HK-2 (cell line): ENCODE data around the gene CYRIA.

Experiments used
- DNase-seq: peaks from one replicate; pipeline ENCODE4 v3.0.0-alpha.2; 2018; ENCODE audit not compliant: unreplicated experiment

The CYRIA gene

DNA sequence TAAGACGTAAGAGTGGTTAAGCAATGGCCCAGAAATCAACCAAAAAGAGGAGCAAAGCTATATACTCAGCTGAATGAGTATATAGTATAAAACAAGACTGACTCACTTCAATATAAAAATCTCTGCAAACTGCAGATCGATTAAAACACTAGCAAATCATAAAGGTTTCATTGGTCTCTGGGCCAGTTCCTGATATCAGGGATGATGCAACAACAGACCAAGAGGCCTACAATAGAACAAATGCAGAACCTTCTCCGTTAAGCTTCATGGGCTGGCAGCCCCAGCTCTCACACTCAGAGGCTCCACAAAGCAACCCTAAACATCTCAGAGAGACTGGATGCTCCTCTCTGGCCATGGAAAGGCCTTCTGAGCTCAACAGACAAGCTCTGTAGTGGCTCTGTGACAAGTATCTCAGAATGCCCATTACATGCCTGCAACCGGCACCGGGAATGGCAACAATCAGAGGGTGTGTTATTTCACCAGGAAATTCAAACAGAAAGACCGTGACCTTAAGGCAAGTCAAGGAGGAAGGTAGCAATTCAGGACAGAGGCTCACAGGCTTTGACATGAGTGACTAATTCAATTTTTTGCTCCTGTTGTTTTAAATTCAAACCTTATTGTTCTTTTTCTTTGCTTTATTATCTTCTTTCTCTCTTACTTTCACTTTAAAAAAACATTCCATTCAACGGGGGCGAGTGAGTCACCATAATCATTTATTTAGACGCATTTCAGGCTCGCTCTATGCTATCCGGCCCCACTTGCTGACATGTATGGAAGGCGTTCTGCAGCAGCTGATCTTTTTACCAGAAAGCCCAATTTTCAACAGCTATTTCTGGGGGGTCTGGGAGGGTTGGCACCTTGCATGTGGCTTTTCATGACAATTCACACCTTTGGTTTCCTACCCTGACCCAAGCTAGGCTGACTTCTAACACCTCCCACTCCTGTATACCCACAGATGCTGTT lies 15.1 kb downstream of the CYRIA start:
- DNase-seq = no peak

DNA sequence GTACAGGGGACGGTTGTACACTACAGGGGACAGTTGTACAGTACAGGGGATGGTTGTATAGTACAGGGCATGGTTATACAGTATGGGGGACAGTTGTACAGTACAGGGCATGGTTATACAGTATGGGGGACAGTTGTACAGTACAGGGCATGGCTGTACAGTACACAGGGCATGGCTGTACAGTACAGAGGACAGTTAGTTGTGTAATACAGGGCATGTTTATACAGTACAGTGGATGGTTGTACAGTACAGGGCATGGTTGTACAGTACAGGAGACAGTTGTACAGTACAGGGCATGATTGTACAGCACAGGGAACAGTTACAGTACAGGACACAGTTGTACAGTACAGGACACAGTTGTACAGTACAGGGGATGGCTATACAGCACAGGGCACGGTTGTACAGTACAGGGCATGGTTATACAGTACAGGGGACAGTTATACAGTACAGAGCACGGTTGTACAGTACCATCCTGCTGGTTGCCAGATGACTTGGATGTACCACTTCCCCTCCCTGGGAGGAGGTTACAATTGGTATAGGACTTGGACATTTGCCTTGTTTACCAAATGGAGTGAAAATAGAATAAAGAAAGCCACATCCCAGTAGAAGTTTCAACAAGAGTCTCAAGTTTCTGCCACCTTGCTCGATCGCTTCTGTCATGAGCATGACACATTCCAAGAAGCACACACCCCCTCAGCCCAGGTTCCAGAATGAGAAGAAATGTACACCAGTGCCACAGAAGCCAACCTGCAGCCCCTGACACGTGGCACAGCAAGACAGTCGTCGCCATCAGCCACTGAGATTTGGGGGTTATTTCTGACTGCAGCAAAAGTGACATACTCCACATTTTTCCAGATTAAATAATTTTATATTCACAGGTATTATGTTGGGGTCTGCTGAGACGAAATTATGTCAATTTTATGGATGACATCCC lies 16.0 kb downstream of the CYRIA start:
- no peak for DNase-seq

DNA sequence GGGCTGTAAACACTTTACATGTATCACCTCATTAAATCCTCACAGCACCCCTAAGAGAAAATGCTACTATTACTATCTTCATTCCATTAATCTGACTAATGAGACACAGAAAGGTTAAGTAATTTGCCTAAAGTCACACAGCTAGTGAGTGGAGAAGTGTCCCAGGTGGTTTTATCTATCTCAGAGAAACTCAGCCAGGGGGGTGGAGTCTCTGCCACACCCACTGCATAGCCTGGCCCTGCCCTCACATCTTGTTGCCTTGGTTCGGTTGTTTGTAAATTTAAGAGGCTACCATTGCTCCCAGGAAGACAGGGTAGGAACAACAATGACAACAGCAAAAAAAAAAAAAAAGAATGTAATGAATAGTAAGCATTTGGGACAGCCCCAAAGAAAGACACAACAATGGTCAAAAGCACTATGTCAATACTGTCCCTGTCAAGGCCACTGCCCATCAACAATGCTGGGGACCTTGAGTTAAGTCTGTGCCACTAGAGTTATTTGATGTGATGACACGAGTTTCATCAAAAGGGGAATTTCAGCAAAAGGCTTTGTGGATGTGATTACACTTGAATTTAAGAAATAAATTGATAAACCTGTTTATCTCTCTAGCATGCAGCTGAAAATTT lies 17.5 kb downstream of the CYRIA start:
- DNase-seq = no peak

DNA sequence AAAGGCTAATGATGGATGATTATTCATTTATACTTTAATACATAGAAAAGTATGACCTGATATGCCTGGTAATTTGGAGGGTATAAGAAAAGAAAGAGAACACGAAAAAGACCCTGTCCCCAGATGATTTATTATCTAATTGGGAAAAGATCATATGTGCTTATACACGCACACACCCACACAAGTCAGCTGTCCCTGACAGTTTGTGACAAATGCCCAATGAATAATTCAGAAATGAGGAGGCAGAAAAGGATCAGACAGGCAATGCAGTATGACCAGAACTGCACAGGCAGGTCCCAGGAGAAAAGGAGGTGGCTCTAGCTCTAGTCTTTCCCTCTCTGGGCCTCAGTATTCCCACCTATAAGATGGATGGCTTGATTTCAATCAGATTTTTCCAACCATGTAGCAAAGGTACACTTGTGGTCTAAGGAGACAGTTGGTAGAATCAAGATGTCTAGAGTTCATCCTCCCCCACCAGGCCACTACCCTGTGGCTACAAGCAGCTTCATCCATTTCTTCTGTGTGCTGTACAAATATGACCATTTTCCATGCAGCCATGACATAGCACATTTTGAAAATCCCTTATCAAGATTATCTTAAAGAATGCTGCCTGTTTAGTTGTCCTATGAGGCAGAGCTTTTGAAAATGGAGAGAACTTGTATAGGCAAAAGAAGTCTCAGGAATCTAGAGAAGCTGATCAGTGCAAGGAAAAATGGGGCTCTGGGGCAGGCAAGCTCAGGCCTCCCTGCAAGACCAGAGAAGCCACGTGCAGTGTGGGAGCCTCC lies 19.7 kb downstream of the CYRIA start:
- no peak for DNase-seq

DNA sequence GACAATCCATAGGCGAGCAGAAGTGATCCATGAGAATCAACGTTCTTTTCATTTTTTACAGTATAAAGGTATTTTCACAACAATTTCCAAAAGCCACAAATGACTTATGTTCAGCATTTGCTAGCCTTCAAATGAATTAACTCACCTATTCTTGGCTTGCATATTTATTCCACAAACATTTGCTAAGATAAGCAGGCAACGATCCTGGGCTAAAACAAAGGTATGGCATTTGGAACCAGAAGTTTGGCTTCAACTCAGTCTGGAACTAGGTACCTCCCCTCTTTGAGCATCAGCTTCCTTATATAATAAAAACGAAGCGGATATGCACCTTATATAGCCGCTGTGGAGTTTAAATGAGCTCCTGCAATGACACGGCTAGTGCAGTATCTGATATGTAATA lies 20.5 kb downstream of the CYRIA start:
- no peak for DNase-seq

DNA sequence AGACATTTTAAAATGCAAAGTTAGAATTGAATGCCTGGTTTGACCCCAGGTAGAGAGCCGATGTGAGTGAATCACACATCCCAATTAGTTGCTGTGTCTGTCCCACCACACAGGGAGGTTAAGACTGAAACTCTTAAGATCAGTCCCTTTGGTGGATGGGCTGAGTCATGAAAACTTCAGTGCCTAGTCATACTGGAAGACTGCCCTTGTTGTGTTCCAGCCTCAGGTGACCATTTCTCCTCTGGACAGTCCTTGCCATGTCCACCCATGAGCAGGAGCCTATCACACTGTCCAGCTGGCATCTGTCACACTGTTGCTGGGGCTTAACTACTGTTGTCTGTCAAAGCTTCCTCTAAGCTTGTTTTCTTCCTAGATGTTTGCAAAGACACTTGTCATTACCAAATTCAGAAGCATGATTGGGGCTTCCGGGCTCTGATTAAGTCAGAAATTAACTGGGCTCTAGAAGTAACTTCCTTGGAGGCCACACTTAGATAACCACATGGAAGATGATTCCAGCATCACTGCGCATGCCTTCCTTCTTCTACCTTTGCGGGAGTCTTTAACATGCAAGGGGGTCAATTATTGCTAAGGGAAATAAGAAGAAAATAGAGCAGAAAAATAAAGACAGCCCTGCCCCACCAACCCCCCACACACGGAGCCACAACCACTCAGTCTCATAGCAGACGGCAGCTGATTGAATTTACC lies 21.3 kb downstream of the CYRIA start:
- DNase-seq = no peak

DNA sequence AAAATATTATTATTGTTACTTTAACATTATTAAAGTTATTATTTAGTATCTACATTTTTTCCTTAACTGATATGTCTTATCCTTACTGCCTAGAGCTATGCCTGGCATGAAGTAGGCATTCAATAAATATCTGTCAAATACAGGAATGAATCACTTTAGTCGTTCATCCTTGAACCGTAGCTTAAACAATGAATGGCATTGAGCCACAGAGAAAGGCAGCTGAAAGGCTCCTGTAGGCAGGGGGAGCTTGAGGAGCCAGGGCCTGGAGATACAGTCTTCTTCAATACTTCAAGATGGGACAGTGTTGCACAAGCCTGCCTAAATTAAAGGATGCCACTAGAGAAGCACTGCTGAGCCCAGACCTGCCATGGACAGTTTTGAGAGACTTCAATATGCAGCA lies 22.5 kb downstream of the CYRIA start:
- no peak for DNase-seq

DNA sequence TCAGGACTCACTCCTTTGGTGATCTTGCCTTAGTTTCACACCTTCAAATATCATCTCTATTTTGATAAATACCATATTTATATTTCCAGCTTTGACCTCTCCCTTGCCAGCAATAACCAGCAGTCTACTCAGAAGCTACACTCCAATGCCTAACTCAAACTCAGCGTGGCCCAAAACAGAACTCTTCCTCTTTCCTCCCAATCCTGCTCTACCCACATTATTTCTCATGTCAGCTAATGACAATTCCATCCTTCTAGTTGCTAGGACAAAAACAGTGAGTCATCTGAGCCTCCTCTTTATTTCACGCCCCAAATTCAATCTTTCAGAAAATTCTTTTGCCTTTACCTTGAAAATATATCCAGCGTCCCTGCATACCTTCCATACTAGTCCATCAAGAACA lies 23.5 kb downstream of the CYRIA start:
- no peak for DNase-seq

DNA sequence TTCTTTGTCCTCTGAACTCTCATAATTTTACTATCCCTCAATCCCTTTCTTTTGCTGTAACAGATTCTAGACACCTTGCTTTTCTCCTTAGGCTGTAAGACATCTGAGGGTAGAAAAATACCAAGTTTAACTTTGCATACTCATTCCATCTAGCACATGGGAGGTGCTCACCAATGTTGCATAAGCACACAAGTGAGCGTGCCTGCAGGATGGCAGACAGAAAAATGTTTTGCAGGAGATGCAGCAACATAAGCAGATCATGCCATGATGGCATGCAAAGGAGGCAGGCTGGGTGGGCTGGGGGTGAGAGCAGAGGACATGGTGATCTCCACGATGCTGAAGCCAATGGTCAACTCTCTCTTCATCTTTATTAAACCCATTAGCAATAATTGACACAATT lies 24.1 kb downstream of the CYRIA start:
- no peak for DNase-seq

DNA sequence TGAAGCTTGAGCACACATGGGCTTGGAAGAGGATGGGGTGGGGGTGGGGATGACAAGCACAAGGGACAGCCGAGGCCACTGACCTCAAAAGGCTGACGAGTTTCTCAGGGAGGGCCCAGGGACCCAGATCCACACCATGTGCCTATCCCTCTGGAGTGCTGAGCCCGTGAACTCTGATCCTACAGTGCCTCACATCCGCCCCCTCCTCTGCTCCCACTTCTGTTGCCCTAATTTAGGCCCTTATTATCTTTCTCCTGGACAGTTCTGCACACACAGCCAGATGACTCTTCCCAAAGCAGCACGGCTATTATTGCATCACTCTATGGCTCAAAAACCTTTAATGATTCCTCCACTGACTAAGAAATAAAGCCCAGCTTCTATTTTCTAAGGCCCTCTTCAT lies 24.8 kb downstream of the CYRIA start:
- DNase-seq = no peak

DNA sequence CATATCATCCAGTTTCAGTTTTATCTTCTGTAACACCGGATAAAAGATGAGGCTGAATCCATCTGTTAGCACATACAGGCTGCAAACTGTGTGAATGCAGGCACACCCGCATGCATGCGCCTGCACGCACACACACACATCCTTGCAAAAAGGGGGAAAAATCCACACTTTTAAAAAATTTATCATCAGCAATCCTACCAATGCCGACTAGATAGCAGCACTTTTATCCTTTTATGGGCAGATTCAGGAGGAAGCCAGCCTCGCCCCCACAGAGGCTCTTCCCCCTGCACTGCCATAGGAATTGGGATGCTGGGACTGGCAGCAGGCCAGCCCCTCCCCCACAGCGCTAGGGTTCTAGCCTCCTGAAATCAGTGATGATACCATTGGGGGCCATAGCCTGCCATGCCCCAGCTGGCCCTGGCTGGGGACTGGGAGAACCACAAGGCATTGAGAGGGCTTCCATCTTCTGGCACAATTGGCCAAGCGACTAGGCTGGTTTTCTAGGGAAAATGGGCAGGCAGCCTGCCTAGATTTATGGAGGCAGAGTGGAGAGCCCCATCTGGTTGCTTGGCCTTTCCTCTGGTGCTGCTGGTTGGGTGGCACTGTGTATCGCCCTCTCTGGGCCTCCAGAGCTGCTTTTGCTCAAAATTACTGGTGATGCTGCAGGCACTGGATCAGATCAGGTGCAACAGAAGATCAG lies 25.5 kb downstream of the CYRIA start:
- DNase-seq = no peak

DNA sequence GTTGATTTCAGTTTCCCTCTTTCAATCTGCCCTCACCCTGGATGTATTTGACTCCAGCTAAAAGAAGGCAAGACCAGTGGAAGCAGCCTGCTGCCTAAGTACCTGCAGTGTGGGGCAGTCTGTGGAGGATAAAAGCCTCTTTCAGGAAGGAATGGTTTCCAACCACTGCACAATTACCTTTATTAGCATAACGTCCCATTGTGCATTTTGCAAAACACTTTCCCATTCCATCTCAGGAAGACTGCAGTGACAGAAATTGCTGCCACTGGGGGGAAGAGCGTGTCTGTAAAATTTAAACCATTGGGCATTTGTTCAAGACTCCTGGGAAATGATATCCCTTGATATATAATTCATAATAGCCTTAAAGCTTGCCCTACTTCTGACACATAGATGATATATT lies 26.2 kb downstream of the CYRIA start:
- DNase-seq = no peak

DNA sequence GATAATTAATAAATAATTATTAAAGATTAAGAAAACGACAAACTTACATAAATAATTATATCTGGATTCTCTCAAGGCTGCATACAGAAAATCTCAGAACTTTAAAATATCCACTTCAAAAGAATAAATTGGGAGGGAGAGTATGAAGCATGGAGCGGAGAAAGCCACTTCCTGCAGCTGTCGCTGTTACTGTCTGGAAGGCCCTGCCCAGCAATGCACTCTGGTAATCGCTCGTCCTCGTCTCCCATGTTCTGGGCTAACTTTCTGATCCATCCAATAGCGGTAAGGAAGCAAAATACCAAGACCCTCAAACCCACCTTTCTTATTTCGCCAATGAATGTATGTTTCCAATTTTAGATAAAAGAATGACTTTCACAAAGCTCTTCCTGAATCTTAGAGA lies 26.7 kb downstream of the CYRIA start:
- no peak for DNase-seq

DNA sequence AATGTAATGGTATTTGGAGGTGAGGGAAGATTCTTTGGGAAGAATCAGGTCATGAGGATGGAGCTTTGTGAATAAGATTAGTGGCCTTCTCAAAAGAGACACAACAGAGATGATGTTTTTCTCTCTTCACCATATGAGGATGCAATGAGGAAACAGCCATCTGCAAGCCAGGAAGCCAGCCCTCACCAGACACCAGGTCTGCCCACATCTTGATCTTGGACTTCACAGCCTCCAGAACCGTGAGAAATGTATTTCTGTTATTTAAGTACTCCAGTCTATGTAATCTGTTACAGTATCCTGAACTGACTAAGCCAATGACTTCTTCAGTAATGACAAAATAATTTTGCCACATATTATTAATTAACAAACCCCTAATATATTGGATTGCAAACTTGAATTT lies 28.3 kb downstream of the CYRIA start:
- no peak for DNase-seq

DNA sequence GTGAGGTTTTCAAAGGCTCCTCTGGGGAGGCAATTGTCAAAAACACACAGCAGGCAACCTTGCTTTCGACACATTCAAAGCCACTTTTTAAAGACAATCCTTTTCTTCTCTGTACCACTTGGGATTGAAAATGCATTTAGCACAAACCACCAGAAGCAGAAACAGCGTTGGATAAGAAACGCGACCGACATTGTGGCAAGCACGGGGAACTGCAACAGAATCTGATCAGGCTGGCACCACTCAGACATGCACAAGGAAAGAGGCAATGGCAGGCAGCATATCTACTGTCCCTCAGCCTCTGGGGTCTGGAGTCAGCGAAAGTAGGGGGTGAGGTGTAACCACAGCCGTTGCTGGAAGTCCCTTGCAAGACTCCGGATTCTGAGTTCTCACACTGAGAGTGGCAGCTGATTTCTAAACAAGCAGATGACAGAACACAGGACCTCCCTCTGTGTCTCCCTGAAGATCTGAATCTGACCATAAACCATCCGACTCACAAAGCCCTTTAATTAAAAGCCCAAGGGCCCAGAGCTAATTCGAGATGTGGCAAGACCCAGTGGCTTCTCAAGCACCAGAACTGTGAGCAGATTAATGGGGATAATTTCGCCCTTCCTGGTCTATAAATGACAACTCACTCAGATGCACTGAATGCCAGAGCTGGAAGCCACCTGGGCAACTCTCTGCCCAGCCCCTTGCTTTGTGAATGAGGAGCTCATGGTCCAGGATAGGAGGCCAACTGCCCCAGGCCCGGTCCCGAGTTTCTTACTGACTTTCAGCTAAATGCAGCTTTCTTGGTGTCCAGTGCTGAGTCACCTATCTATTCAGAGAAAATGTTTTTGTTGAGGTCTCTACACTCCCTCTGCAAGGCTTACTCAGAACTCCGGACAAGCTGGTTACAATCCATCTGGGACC lies 29.6 kb downstream of the CYRIA start:
- peak; percentile 39 for DNase-seq

DNA sequence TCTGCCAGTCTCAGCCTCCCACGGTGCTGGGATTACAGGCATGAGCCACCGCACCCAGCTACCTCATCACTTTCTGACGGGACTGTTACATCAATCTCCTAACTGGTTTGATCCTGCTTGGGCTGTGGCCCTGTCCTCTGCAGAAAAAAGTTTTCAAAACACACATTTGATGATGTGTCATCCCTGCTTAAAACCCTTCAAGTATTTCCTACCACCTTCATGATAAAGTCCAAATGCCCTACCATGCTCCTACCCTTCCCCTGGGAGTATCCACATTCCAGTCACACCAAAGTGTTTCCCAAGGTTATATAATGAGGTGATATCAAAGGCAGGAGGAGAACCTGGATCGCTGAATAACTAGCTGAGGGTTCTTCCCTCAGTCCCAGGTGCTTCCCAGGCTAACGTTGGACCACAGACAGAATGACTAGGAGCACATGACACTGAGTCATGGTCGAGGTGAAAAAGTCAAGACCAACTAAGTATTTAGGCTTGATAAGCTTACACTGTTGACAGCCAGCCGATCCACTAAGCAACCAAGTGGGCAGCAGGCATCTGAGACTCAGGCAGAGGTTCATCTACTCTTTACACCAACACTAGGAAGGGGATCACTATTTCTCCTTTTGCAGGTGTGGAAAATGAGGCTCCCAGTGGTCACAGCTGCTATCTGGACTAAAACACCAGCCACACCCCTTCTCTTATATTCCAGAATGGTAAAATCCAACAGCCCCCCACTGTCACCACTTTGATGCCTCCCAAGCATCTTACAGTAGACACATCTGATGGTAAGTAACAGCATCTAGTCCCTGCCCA lies 31.8 kb downstream of the CYRIA start:
- DNase-seq = peak; percentile 83

DNA sequence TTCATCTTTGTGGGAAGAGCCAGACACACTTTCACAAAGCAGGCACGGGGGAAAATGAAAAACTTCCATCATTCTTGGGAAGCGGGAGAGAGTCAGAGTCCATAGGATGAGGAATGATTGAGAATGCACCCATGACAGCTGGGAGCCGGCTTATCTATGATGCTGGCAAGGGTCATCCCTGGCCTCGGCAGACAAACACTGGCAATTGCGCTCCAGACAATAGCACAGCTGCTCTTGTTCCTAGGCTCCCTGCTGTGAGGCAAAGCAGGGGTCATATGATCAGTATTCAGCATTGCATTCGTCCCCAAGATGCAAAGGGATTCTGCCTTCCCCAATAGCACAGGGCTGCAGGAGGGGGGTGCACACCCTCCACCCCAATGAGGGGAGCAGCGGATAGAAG lies 33.0 kb downstream of the CYRIA start:
- no peak for DNase-seq

DNA sequence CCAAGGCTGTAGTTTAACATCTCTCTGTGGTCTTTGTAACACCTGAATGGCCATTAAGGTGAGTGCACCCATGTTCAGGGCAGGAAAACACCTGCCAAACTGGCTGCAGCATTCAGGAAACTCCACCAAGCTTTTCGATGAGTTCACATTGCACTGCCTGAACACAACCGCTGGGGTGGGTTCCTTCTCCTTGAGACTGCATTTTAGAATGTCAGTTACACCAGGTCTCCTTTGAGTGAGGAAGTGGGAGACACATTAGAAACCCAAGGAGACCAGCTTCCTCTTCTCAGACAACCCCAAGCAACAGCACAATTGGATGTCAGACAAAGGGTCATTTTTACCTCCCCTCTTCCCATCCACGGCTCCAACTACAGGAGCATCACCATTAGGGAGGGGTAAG lies 35.2 kb downstream of the CYRIA start:
- DNase-seq = no peak
